H1 (cell line): ENCODE measurements around the gene CCDC93. TPM values are rescaled to one million over a fixed set of nuclear protein-coding genes. Genes with fewer than 3 reads are reported as not detected.

Experiments
- CTCF ChIA-PET: fragments of 300-600 bp; sonication (Branson Sonifier 250); formaldehyde crosslinking; loops from one replicate; lab custom pipeline; 2021; ENCODE audit not compliant: partially characterized antibody; lab: Charles Lee
- POLR2A ChIA-PET: fragments of 300-600 bp; sonication (Branson Sonifier 250); formaldehyde crosslinking; loops from one replicate; lab custom pipeline; 2021; ENCODE audit warnings: inconsistent platforms; ENCODE audit not compliant: partially characterized antibody; lab: Charles Lee
- DNase-seq, 2 experiments: peaks; one replicate each; pipeline versions ENCODE4 v3.0.0 to v3.0.0-alpha.2; 2010 to 2022; ENCODE audit warnings: low spot score in 2 of 2, low read depth in 1 of 2, mixed read lengths in 1 of 2
- FAIRE-seq: peaks from 2 replicates; lab custom pipeline; 2011; peaks lifted over from hg19 to GRCh38; lab: Jason Lieb, UNC
- H2AFZ ChIP-seq: 2 replicates; pipeline ENCODE4 v1.8.1; 2012; ENCODE audit warnings: low read length, inconsistent platforms
- H2AK5ac ChIP-seq: 2 replicates; pipeline ENCODE4 v1.6.1; 2013; ENCODE audit warnings: low read depth, low read length
- H2BK120ac ChIP-seq: replicated peaks from 2 replicates; pipeline ENCODE3; 2013; ENCODE audit warnings: low read depth, low read length, inconsistent platforms
- H2BK12ac ChIP-seq: 2 replicates; pipeline ENCODE4 v1.6.1; 2013; ENCODE audit warnings: low read depth, low read length
- H2BK15ac ChIP-seq: 2 replicates; pipeline ENCODE4 v1.6.1; 2013; ENCODE audit warnings: low read length
- H2BK20ac ChIP-seq: 2 replicates; pipeline ENCODE4 v1.6.1; 2013; ENCODE audit warnings: low read length
- H2BK5ac ChIP-seq: 2 replicates; pipeline ENCODE4 v1.6.1; 2013; ENCODE audit warnings: low read depth, low read length
- H3K14ac ChIP-seq: 2 replicates; pipeline ENCODE4 v1.6.1; 2013; ENCODE audit warnings: inconsistent platforms; ENCODE audit not compliant: insufficient read length
- H3K18ac ChIP-seq: 2 replicates; pipeline ENCODE4 v1.6.1; 2013; ENCODE audit warnings: low read length; ENCODE audit errors: extremely low read depth
- H3K23ac ChIP-seq: 2 replicates; pipeline ENCODE4 v1.6.1; 2013; ENCODE audit warnings: inconsistent platforms; ENCODE audit not compliant: insufficient read length
- H3K23me2 ChIP-seq: 2 replicates; pipeline ENCODE4 v1.6.1; 2013; ENCODE audit warnings: low read depth, low read length
- H3K27ac ChIP-seq: 2 replicates; pipeline ENCODE4 v1.6.1; 2011; ENCODE audit warnings: low read depth, low read length, inconsistent platforms
- H3K27me3 ChIP-seq, 4 experiments: replicated peaks in 1 of 4; 1 replicate in 1 of 4; 2 replicates in 3 of 4; pipeline versions ENCODE4 v1.6.1 to v1.8.1; 2011 to 2013; ENCODE audit warnings: low read length in 3 of 4, mild to moderate bottlenecking in 3 of 4, inconsistent platforms in 2 of 4, mixed read lengths in 2 of 4, moderate library complexity in 1 of 4; ENCODE audit not compliant: control insufficient read depth in 3 of 4, insufficient read depth in 3 of 4; ENCODE audit errors: extremely low read depth in 1 of 4
- H3K36me3 ChIP-seq, 4 experiments: 2 replicates each; pipeline versions ENCODE4 v1.6.1 to v1.8.1; 2011 to 2013; ENCODE audit warnings: mild to moderate bottlenecking in 4 of 4, low read length in 3 of 4, moderate library complexity in 2 of 4, control low read depth in 1 of 4, inconsistent platforms in 1 of 4; ENCODE audit not compliant: insufficient read depth in 4 of 4, control insufficient read depth in 2 of 4
- H3K4ac ChIP-seq: replicated peaks from 2 replicates; pipeline ENCODE3; 2013; ENCODE audit warnings: low read length, low read depth, mixed read lengths, inconsistent platforms; ENCODE audit not compliant: insufficient read length
- H3K4me1 ChIP-seq, 4 experiments: replicated peaks in 1 of 4; 1 replicate in 1 of 4; 2 replicates in 3 of 4; pipeline versions ENCODE4 v1.6.1 to v1.8.1; 2011 to 2013; ENCODE audit warnings: low read length in 3 of 4, inconsistent platforms in 2 of 4, mixed read lengths in 1 of 4; ENCODE audit not compliant: insufficient read depth in 4 of 4, control insufficient read depth in 3 of 4
- H3K4me2 ChIP-seq, 2 experiments: 2 replicates each; pipeline versions ENCODE4 v1.6.1 to v1.8.1; 2011 to 2013; ENCODE audit warnings: low read depth in 2 of 2, low read length in 2 of 2, control low read depth in 1 of 2, inconsistent platforms in 1 of 2, mild to moderate bottlenecking in 1 of 2; ENCODE audit not compliant: insufficient read depth in 1 of 2
- H3K4me3 ChIP-seq, 4 experiments: fragments of 200-600, 300-600 bp in 1 of 4; sonication (generic), shearing (Covaris generic), sonication (Bioruptor Twin) in 1 of 4; 2 replicates each; pipeline versions ENCODE4 v1.5.1 to v1.8.1; 2011 to 2016; ENCODE audit warnings: low read length in 4 of 4, low read depth in 3 of 4, control low read depth in 2 of 4, inconsistent platforms in 2 of 4, mild to moderate bottlenecking in 2 of 4, mixed read lengths in 1 of 4, moderate library complexity in 1 of 4; ENCODE audit not compliant: insufficient read depth in 2 of 4; ENCODE audit errors: extremely low read depth in 1 of 4
- H3K56ac ChIP-seq: replicated peaks from 2 replicates; pipeline ENCODE3; 2013; ENCODE audit warnings: low read depth, mild to moderate bottlenecking, mixed read lengths, low read length, inconsistent platforms; ENCODE audit not compliant: insufficient read length
- H3K79me1 ChIP-seq: 2 replicates; pipeline ENCODE4 v1.6.1; 2013; ENCODE audit warnings: low read depth, low read length, control low read depth
- H3K79me2 ChIP-seq, 2 experiments: 2 replicates each; pipeline versions ENCODE4 v1.6.1 to v1.8.1; 2012 to 2013; ENCODE audit warnings: low read length in 2 of 2, mild to moderate bottlenecking in 2 of 2, inconsistent platforms in 1 of 2; ENCODE audit not compliant: insufficient read depth in 2 of 2, control insufficient read depth in 1 of 2
- H3K9ac ChIP-seq, 4 experiments: replicated peaks in 1 of 4; 1 replicate in 1 of 4; 2 replicates in 3 of 4; pipeline versions ENCODE4 v1.6.1 to v1.8.1; 2011 to 2013; ENCODE audit warnings: low read depth in 3 of 4, low read length in 3 of 4, control low read depth in 2 of 4, mild to moderate bottlenecking in 2 of 4, moderate library complexity in 2 of 4, inconsistent platforms in 1 of 4; ENCODE audit errors: extremely low read depth in 1 of 4
- H3K9me3 ChIP-seq, 2 experiments: 2 replicates each; pipeline versions ENCODE4 v1.6.1 to v1.8.1; 2012 to 2013; ENCODE audit warnings: mild to moderate bottlenecking in 2 of 2, moderate library complexity in 2 of 2, control low read depth in 1 of 2, inconsistent platforms in 1 of 2, low read depth in 1 of 2, low read length in 1 of 2, mixed read lengths in 1 of 2; ENCODE audit not compliant: insufficient read depth in 2 of 2
- H4K20me1 ChIP-seq, 2 experiments: replicated peaks in 1 of 2; 2 replicates each; pipeline versions ENCODE3 to v1.8.1; 2011 to 2013; ENCODE audit warnings: inconsistent platforms in 2 of 2, low read length in 2 of 2, mild to moderate bottlenecking in 1 of 2; ENCODE audit not compliant: insufficient read depth in 2 of 2, control insufficient read depth in 1 of 2
- H4K5ac ChIP-seq: 2 replicates; pipeline ENCODE4 v1.6.1; 2013; ENCODE audit warnings: low read length, low read depth, mixed read lengths, inconsistent platforms; ENCODE audit not compliant: insufficient read length
- H4K8ac ChIP-seq: 2 replicates; pipeline ENCODE4 v1.8.0; 2013; ENCODE audit warnings: mild to moderate bottlenecking, moderate library complexity, low read length, inconsistent platforms; ENCODE audit not compliant: insufficient read depth; ENCODE audit errors: extremely low read depth
- H4K91ac ChIP-seq: replicated peaks from 2 replicates; pipeline ENCODE3; 2013; ENCODE audit warnings: low read length, mixed read lengths, inconsistent platforms; ENCODE audit not compliant: insufficient read length
- ATF3 ChIP-seq: IDR thresholded peaks from 2 replicates; pipeline ENCODE4 v1.6.1; 2011; ENCODE audit warnings: low read depth, mild to moderate bottlenecking, low read length; ENCODE audit not compliant: insufficient read depth
- BACH1 ChIP-seq: IDR thresholded peaks from 2 replicates; pipeline ENCODE4 v1.6.1; 2012; ENCODE audit warnings: low read length, improper control_type of control experiment
- CEBPB ChIP-seq: IDR thresholded peaks from 2 replicates; pipeline ENCODE4 v1.6.1; 2012; ENCODE audit warnings: low read depth, low read length
- CHD2 ChIP-seq: IDR thresholded peaks from 2 replicates; pipeline ENCODE4 v1.6.1; 2012; ENCODE audit warnings: low read length, improper control_type of control experiment
- CTBP2 ChIP-seq: IDR thresholded peaks from 2 replicates; pipeline ENCODE4 v1.7.0; 2011; ENCODE audit warnings: borderline replicate concordance, mild to moderate bottlenecking, moderate library complexity, mixed read lengths, low read length; ENCODE audit not compliant: insufficient read depth, insufficient read length
- FOSL1 ChIP-seq: IDR thresholded peaks from 2 replicates; pipeline ENCODE4 v1.6.1; 2011; ENCODE audit warnings: mild to moderate bottlenecking, low read depth, low read length, moderate library complexity; ENCODE audit not compliant: insufficient read depth
- GTF2F1 ChIP-seq: IDR thresholded peaks from 2 replicates; pipeline ENCODE4 v1.6.1; 2012; ENCODE audit warnings: low read depth, low read length, improper control_type of control experiment, borderline replicate concordance
- JUND ChIP-seq: IDR thresholded peaks from 2 replicates; pipeline ENCODE4 v1.6.1; 2011; ENCODE audit warnings: mild to moderate bottlenecking, improper control_type of control experiment, low read length
- POLR2A ChIP-seq, 2 experiments: IDR thresholded peaks; 1 replicate in 1 of 2; 2 replicates in 1 of 2; pipeline ENCODE4 v1.6.1; 2011; ENCODE audit warnings: low read depth in 2 of 2, low read length in 2 of 2, mild to moderate bottlenecking in 2 of 2; ENCODE audit errors: control extremely low read depth in 1 of 2
- SIX5 ChIP-seq: IDR thresholded peaks from 2 replicates; pipeline ENCODE4 v1.6.1; 2011; ENCODE audit warnings: mild to moderate bottlenecking, low read depth, low read length
- SP2 ChIP-seq: IDR thresholded peaks from 2 replicates; pipeline ENCODE4 v1.6.1; 2012; ENCODE audit warnings: mild to moderate bottlenecking, low read length, inconsistent platforms
- TAF7 ChIP-seq: optimal IDR thresholded peaks from 2 replicates; pipeline ENCODE3; 2011; ENCODE audit warnings: low read depth, mild to moderate bottlenecking, inconsistent platforms, low read length, moderate library complexity, borderline replicate concordance
- USF2 ChIP-seq: IDR thresholded peaks from 2 replicates; pipeline ENCODE4 v1.6.1; 2011; ENCODE audit warnings: low read length, improper control_type of control experiment
- polyA plus RNA-seq, 7 experiments: library from polyadenylated mRNA; depleted of rRNA in 3 of 7; stranded (reverse) in 5 of 7; unstranded in 2 of 7; fragments of >200 nt in 5 of 7; fragments of 200-250 nt in 2 of 7; gene quantifications; 1 replicate in 5 of 7; 2 replicates in 1 of 7; 4 replicates in 1 of 7; pipeline versions ENCODE4 v1.2.1 to v1.2.3, GENCODE V29; 2011 to 2013; ENCODE audit warnings: missing spikeins in 2 of 7, mixed read lengths in 2 of 7
- total RNA-seq: library from RNA; stranded (reverse); fragmentation: NEBNext Ultra II Directional; extraction: Animal tissue kit (Norgen Biotek cat#: 25700); gene quantifications from 2 replicates; pipeline ENCODE4 v1.2.1, GENCODE V29; 2021

The CCDC93 gene
- total and polyA plus RNA-seq, 2 of the 8 experiments (the other 6 are each of a cell fraction or from before 2014, with no cell fraction given), result 5.5 to 18.0 TPM

- Histone ChIP-seq H3K18ac (no peak overlapping the region), H2BK20ac (no peak overlapping the region), H4K20me1 (no peaks in the 10 kb centered on the region), H4K91ac (no peak overlapping the region), H3K27me3 (no peaks in the 10 kb centered on the region), H3K14ac (no peak overlapping the region), H3K4ac (no peak overlapping the region), H2BK120ac (no peak overlapping the region), H3K4me2 (no peak overlapping the region), H2BK12ac (no peak overlapping the region), H2AFZ (no peak overlapping the region), H4K5ac (no peak overlapping the region), H3K9ac (no peak overlapping the region), H2BK5ac (no peak overlapping the region), H3K4me3 (no peak overlapping the region), H3K36me3 (no peaks in the 10 kb centered on the region), H3K9me3 (no peaks in the 10 kb centered on the region), H2AK5ac (no peak overlapping the region), H3K23ac (no peak overlapping the region), H3K27ac (no peak overlapping the region), H2BK15ac (no peak overlapping the region), H3K4me1 (peaks cover 0 to 2% (median 0%) of the 10 kb centered on the region in 4 experiments; a peak in 2 of 7 replicates), H3K23me2 (no peaks in the 10 kb centered on the region), H3K79me1 (no peaks in the 10 kb centered on the region), H3K79me2 (no peaks in the 10 kb centered on the region), H4K8ac (no peak overlapping the region; the same call in 1 of the 2 replicates), H3K56ac (no peak overlapping the region)
- POLR2A ChIA-PET, result no interaction called here
- FAIRE-seq, result no peak
- no peak for TF ChIP-seq SP2
- TF ChIP-seq JUND, result no peak
- TF ChIP-seq GTF2F1, result no peak
- TF ChIP-seq CHD2, result no peak
- no peak for TF ChIP-seq BACH1
- no peak for TF ChIP-seq ATF3
- TF ChIP-seq FOSL1, result no peak
- no peak for TF ChIP-seq SIX5
- TF ChIP-seq POLR2A (IDR thresholded peaks at IDR 0.05; ENCODE audit: control extremely low read depth in 1 of 2, low read depth in 2 of 2, low read length in 2 of 2), result no peak
- no peak for TF ChIP-seq CEBPB
- TF ChIP-seq TAF7, result no peak
- TF ChIP-seq CTBP2, result no peak
- TF ChIP-seq USF2, result no peak
- CTCF ChIA-PET, result interaction anchor here (12.7 kb wide), 1 partner anchor 15 kb away, joined by 147 read pairs; no protein-coding TSS in a partner anchor
- DNase-seq, result no peak
These were observed 35.9 kb upstream of the CCDC93 start for GRCh38 chr2:118049816-118050140.
